ENCODE measurements around the gene DAO.

DNA sequence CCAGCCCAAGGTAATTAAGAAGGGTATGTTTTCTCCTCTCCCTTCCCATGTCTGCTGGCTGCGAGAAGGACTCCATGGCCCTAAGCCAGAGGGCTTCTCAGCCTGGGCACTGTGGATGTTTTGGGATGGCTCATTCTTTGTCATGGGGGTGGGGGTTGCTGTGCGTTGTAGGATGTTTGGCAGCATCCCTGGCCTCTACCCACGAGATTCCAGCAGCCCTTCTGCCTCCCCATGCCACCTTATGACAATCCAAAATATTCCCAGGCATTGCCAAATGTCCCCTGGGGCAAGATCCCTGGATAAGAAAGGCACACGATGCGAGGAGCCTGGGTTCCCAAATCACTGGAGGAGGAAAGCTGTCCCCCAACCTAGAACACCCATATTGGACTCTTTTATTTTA is 36.4 kb downstream of the DAO start:
- TF ChIP-seq, protein P1, sequence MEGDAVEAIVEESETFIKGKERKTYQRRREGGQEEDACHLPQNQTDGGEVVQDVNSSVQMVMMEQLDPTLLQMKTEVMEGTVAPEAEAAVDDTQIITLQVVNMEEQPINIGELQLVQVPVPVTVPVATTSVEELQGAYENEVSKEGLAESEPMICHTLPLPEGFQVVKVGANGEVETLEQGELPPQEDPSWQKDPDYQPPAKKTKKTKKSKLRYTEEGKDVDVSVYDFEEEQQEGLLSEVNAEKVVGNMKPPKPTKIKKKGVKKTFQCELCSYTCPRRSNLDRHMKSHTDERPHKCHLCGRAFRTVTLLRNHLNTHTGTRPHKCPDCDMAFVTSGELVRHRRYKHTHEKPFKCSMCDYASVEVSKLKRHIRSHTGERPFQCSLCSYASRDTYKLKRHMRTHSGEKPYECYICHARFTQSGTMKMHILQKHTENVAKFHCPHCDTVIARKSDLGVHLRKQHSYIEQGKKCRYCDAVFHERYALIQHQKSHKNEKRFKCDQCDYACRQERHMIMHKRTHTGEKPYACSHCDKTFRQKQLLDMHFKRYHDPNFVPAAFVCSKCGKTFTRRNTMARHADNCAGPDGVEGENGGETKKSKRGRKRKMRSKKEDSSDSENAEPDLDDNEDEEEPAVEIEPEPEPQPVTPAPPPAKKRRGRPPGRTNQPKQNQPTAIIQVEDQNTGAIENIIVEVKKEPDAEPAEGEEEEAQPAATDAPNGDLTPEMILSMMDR (conservative IDR thresholded peaks at IDR 0.05; ENCODE audit: low read depth, low read length), result no peak
- no peak for TF ChIP-seq BHLHE40 (IDR thresholded peaks at IDR 0.05; ENCODE audit: low read depth, low read length)
- no peak for TF ChIP-seq POLR2A (IDR thresholded peaks at IDR 0.05; ENCODE audit: low read depth, low read length)
- TF ChIP-seq, protein P2, sequence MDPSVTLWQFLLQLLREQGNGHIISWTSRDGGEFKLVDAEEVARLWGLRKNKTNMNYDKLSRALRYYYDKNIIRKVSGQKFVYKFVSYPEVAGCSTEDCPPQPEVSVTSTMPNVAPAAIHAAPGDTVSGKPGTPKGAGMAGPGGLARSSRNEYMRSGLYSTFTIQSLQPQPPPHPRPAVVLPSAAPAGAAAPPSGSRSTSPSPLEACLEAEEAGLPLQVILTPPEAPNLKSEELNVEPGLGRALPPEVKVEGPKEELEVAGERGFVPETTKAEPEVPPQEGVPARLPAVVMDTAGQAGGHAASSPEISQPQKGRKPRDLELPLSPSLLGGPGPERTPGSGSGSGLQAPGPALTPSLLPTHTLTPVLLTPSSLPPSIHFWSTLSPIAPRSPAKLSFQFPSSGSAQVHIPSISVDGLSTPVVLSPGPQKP (IDR thresholded peaks at IDR 0.05; ENCODE audit: borderline replicate concordance, low read depth, low read length), result no peak
- no peak for TF ChIP-seq MAZ (IDR thresholded peaks at IDR 0.05; ENCODE audit: borderline replicate concordance, low read depth, low read length)
- TF ChIP-seq FOS (IDR thresholded peaks at IDR 0.05; ENCODE audit: low read depth, low read length), result no peak
- TF ChIP-seq CEBPB (IDR thresholded peaks at IDR 0.05; ENCODE audit: low read depth, low read length), result no peak
- TF ChIP-seq SMC3 (IDR thresholded peaks at IDR 0.05; ENCODE audit: low read depth, low read length), result no peak
- no peak for TF ChIP-seq RFX5 (IDR thresholded peaks at IDR 0.05; ENCODE audit: low read depth, low read length)
- TF ChIP-seq, protein P3, sequence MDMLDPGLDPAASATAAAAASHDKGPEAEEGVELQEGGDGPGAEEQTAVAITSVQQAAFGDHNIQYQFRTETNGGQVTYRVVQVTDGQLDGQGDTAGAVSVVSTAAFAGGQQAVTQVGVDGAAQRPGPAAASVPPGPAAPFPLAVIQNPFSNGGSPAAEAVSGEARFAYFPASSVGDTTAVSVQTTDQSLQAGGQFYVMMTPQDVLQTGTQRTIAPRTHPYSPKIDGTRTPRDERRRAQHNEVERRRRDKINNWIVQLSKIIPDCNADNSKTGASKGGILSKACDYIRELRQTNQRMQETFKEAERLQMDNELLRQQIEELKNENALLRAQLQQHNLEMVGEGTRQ (IDR thresholded peaks at IDR 0.05; ENCODE audit: low read depth, low read length), result no peak
- TF ChIP-seq RAD21 (IDR thresholded peaks at IDR 0.05; ENCODE audit: low read length), result no peak
- no peak for TF ChIP-seq NFE2L2 (IDR thresholded peaks at IDR 0.05; ENCODE audit: low read depth, low read length)

All from IMR-90 (cell line).